Measurements from ENCODE around the gene SCGB3A1.
A peak's percentile ranks its signal among the peaks of the same experiment; 100 is the strongest.

The SCGB3A1 gene

DNA sequence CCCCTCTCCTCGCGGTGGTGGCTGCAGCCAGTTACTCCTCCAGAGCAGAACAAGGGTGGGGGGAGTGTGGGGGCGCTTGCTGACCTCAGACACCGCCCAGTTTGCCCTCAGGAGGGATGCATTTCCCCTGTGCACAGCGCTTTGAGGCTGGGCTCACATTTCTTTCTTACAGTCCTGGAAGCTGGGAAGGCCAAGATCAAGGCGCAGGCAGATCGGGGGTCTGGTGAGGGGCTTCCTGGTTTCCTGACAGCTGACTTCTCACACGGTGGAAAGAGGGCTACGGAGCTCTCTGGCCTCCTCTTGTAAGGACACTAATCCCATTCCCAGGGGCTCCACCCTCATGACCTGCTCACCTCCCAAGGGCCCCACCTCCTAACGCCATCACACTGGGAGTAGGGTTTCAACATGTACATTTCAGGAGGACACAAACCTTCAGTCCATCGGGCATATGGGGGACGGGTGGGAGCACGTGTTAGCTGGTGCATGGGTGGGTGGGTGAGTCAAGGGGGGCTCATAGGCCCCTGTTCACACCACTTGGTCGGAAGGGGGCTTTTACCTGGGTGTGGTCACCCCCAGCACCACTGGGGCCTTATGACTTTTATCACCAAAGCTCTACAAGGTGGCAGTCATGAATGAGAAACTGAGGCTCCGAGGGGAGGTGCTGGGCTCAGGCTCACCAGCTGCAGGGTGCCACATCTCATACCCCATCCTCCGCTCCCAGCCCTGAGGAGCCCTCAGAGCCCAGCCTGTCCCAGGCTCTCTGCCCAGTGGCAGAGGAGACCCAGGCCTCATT is 7.7 kb upstream of the SCGB3A1 start:
- no peak overlapping the region for H3K23ac ChIP-seq (ENCODE audit: low read depth, low read length, poor library complexity)
- no peak overlapping the region for H4K91ac ChIP-seq (ENCODE audit: low read depth, low read length, poor library complexity)
- H3K4me2 ChIP-seq (ENCODE audit: insufficient read depth, low read length, poor library complexity, severe bottlenecking), result no peak overlapping the region
- no peak overlapping the region for H3K4me3 ChIP-seq (ENCODE audit: low read length in 2 of 2)
- no peaks in the 10 kb centered on the region for H3K36me3 ChIP-seq (replicated peaks in 1 of 2; ENCODE audit: control insufficient read depth in 2 of 2, insufficient read depth in 2 of 2, low read length in 2 of 2)
- WGBS, 2 donors (ENCODE audit: extremely low coverage in 2 of 2, insufficient read length in 2 of 2, insufficient replicate concordance in 1 of 2), result no CpG with 5 or more reads among the region's 16 CpGs
- H3K4ac ChIP-seq (ENCODE audit: low read length), result no peak overlapping the region
- H2BK12ac ChIP-seq (ENCODE audit: low read length), result no peak overlapping the region
- no peak overlapping the region for H3K9ac ChIP-seq (ENCODE audit: low read depth, low read length, poor library complexity)
- no peak for DNase-seq (ENCODE audit: low spot score)
- H3K18ac ChIP-seq (ENCODE audit: low read length), result no peak overlapping the region
- H3K4me1 ChIP-seq (ENCODE audit: control insufficient read depth in 2 of 2, insufficient read depth in 1 of 2, low read depth in 1 of 2, low read length in 2 of 2), result peaks cover 2 to 5% of the 10 kb centered on the region in 2 donors
- no peak overlapping the region for H2BK120ac ChIP-seq (ENCODE audit: low read depth, low read length)
- no peak overlapping the region for H2AFZ ChIP-seq (ENCODE audit: low read length)
- H2AK5ac ChIP-seq (ENCODE audit: low read depth, low read length), result peak overlapping the region; percentile 23
- no peak overlapping the region for H2BK15ac ChIP-seq (ENCODE audit: low read length)
- H4K8ac ChIP-seq (ENCODE audit: low read depth, low read length), result no peak overlapping the region
- H3K27me3 ChIP-seq (ENCODE audit: control insufficient read depth in 3 of 3, insufficient read depth in 3 of 3, low read depth in 1 of 3, low read length in 3 of 3), result no peaks in the 10 kb centered on the region
- H2BK5ac ChIP-seq (ENCODE audit: low read length), result no peak overlapping the region
- no peaks in the 10 kb centered on the region for H3K9me3 ChIP-seq (replicated peaks in 1 of 2; ENCODE audit: control insufficient read depth in 2 of 2, insufficient read depth in 1 of 2, low read depth in 1 of 2, low read length in 2 of 2)
- no peak overlapping the region for H3K27ac ChIP-seq (replicated peaks; ENCODE audit: low read length)
- H3K79me1 ChIP-seq (ENCODE audit: low read depth, low read length), result peaks cover 2% of the 10 kb centered on the region
- no peak overlapping the region for H3K14ac ChIP-seq (ENCODE audit: low read length)

DNA sequence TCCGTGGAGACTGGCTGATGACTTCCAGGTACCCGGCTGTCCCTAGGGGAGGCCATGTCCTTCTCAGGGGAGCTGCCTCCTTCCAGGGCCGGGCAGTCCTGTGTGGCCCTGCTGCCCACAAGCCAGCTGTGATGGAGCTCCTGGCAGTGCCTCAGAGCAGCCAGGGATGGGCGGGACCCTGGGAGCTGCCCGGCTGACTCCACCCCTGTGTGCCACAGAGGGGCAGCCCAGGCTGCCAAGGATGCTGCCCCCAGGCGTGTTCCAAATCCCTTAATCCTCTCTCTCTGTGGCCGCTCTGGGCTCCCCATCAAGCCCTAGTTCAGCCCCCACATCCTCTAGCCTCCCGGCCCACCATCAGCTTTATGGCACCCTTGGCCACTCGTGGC is 7.0 kb upstream of the SCGB3A1 start:
- no peak overlapping the region for H3K9ac ChIP-seq (ENCODE audit: low read depth, low read length, poor library complexity)
- H3K14ac ChIP-seq (ENCODE audit: low read length), result no peak overlapping the region
- H2BK120ac ChIP-seq (ENCODE audit: low read depth, low read length), result no peak overlapping the region
- no peak overlapping the region for H3K4me3 ChIP-seq (ENCODE audit: low read length in 2 of 2)
- no peak overlapping the region for H2BK15ac ChIP-seq (ENCODE audit: low read length)
- no peak overlapping the region for H4K91ac ChIP-seq (ENCODE audit: low read depth, low read length, poor library complexity)
- no peak overlapping the region for H3K18ac ChIP-seq (ENCODE audit: low read length)
- WGBS, 2 donors (ENCODE audit: extremely low coverage in 2 of 2, insufficient read length in 2 of 2, insufficient replicate concordance in 1 of 2), result no CpG with 5 or more reads among the region's 9 CpGs
- no peak overlapping the region for H3K4me2 ChIP-seq (ENCODE audit: insufficient read depth, low read length, poor library complexity, severe bottlenecking)
- H3K79me1 ChIP-seq (ENCODE audit: low read depth, low read length), result peaks cover 2% of the 10 kb centered on the region
- H3K9me3 ChIP-seq (replicated peaks in 1 of 2; ENCODE audit: control insufficient read depth in 2 of 2, insufficient read depth in 1 of 2, low read depth in 1 of 2, low read length in 2 of 2), result no peaks in the 10 kb centered on the region
- H2AFZ ChIP-seq (ENCODE audit: low read length), result no peak overlapping the region
- peaks cover 2 to 5% of the 10 kb centered on the region in 2 donors for H3K4me1 ChIP-seq (ENCODE audit: control insufficient read depth in 2 of 2, insufficient read depth in 1 of 2, low read depth in 1 of 2, low read length in 2 of 2)
- no peaks in the 10 kb centered on the region for H3K36me3 ChIP-seq (replicated peaks in 1 of 2; ENCODE audit: control insufficient read depth in 2 of 2, insufficient read depth in 2 of 2, low read length in 2 of 2)
- no peak overlapping the region for H3K23ac ChIP-seq (ENCODE audit: low read depth, low read length, poor library complexity)
- no peak overlapping the region for H4K8ac ChIP-seq (ENCODE audit: low read depth, low read length)
- H3K4ac ChIP-seq (ENCODE audit: low read length), result no peak overlapping the region
- no peak overlapping the region for H2BK12ac ChIP-seq (ENCODE audit: low read length)
- no peak overlapping the region for H3K27ac ChIP-seq (replicated peaks; ENCODE audit: low read length)
- peaks cover 0 to 4% (median 2%) of the 10 kb centered on the region in 3 experiments for H3K27me3 ChIP-seq (ENCODE audit: control insufficient read depth in 3 of 3, insufficient read depth in 3 of 3, low read depth in 1 of 3, low read length in 3 of 3)
- peak overlapping the region; percentile 23 for H2AK5ac ChIP-seq (ENCODE audit: low read depth, low read length)
- DNase-seq (ENCODE audit: low spot score), result no peak
- no peak overlapping the region for H2BK5ac ChIP-seq (ENCODE audit: low read length)

DNA sequence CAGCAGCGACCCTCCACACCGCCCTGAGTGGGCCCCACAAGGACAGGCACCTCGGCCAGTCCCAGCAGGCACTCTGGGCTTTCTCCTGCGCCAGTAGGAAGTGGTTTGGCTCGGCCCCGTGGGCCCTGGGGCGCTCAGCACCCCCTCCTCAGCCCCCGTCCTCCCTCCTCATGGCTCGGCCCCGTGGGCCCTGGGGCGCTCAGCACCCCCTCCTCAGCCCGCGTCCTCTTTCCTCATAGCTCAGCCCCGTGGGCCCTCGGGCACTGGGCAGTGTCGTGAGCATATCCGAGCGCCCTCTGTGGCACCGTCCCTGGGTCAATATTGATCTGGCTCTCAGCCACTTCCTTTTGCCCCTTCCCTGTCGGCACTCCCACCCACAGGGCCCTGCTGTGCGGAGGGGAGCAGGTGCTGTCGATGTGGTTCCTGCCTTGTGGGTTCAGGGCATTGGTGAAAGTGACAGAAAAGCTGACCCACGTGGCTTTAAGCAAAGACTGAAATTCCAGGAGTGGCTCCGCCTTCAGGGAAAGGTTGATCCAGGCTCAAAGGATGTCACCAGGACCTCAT is 5.5 kb upstream of the SCGB3A1 start:
- Histone ChIP-seq H2BK120ac (ENCODE audit: low read depth, low read length) (no peak overlapping the region), H3K27ac (replicated peaks; ENCODE audit: low read length) (no peak overlapping the region), H3K36me3 (replicated peaks in 1 of 2; ENCODE audit: control insufficient read depth in 2 of 2, insufficient read depth in 2 of 2, low read length in 2 of 2) (no peaks in the 10 kb centered on the region), H2BK5ac (ENCODE audit: low read length) (no peak overlapping the region), H2BK15ac (ENCODE audit: low read length) (no peak overlapping the region), H3K18ac (ENCODE audit: low read length) (no peak overlapping the region), H3K4ac (ENCODE audit: low read length) (no peak overlapping the region), H2AFZ (ENCODE audit: low read length) (peak overlapping the region; percentile 66), H2BK12ac (ENCODE audit: low read length) (no peak overlapping the region), H3K79me1 (ENCODE audit: low read depth, low read length) (peaks cover 2% of the 10 kb centered on the region), H3K9me3 (replicated peaks in 1 of 2; ENCODE audit: control insufficient read depth in 2 of 2, insufficient read depth in 1 of 2, low read depth in 1 of 2, low read length in 2 of 2) (no peaks in the 10 kb centered on the region), H3K27me3 (ENCODE audit: control insufficient read depth in 3 of 3, insufficient read depth in 3 of 3, low read depth in 1 of 3, low read length in 3 of 3) (peaks cover 0 to 18% (median 8%) of the 10 kb centered on the region in 3 experiments), H3K4me3 (ENCODE audit: low read length in 2 of 2) (no peak overlapping the region), H3K4me2 (ENCODE audit: insufficient read depth, low read length, poor library complexity, severe bottlenecking) (no peak overlapping the region), H3K23ac (ENCODE audit: low read depth, low read length, poor library complexity) (peak overlapping the region; percentile 37), H3K4me1 (ENCODE audit: control insufficient read depth in 2 of 2, insufficient read depth in 1 of 2, low read depth in 1 of 2, low read length in 2 of 2) (peaks cover 0 to 5% of the 10 kb centered on the region in 2 donors), H4K8ac (ENCODE audit: low read depth, low read length) (no peak overlapping the region), H2AK5ac (ENCODE audit: low read depth, low read length) (no peak overlapping the region), H3K9ac (ENCODE audit: low read depth, low read length, poor library complexity) (no peak overlapping the region), H3K14ac (ENCODE audit: low read length) (no peak overlapping the region), H4K91ac (ENCODE audit: low read depth, low read length, poor library complexity) (no peak overlapping the region)
- no peak for DNase-seq (ENCODE audit: low spot score)
- no CpG with 5 or more reads among the region's 24 CpGs for WGBS, 2 donors (ENCODE audit: extremely low coverage in 2 of 2, insufficient read length in 2 of 2, insufficient replicate concordance in 1 of 2)

- Histone ChIP-seq H4K8ac (ENCODE audit: low read depth, low read length) (no peak overlapping the region), H3K27me3 (ENCODE audit: control insufficient read depth in 3 of 3, insufficient read depth in 3 of 3, low read depth in 1 of 3, low read length in 3 of 3) (peaks cover 0 to 24% (median 14%) of the 10 kb centered on the region in 3 experiments), H4K91ac (ENCODE audit: low read depth, low read length, poor library complexity) (no peak overlapping the region), H3K4me1 (ENCODE audit: control insufficient read depth in 2 of 2, insufficient read depth in 1 of 2, low read depth in 1 of 2, low read length in 2 of 2) (peaks cover 0 to 5% of the 10 kb centered on the region in 2 donors), H3K36me3 (replicated peaks in 1 of 2; ENCODE audit: control insufficient read depth in 2 of 2, insufficient read depth in 2 of 2, low read length in 2 of 2) (no peaks in the 10 kb centered on the region), H3K4ac (ENCODE audit: low read length) (no peak overlapping the region), H2BK15ac (ENCODE audit: low read length) (peak overlapping the region; percentile 37), H3K9ac (ENCODE audit: low read depth, low read length, poor library complexity) (no peak overlapping the region), H3K23ac (ENCODE audit: low read depth, low read length, poor library complexity) (no peak overlapping the region), H3K79me1 (ENCODE audit: low read depth, low read length) (peaks cover 2% of the 10 kb centered on the region), H3K18ac (ENCODE audit: low read length) (no peak overlapping the region), H3K9me3 (replicated peaks in 1 of 2; ENCODE audit: control insufficient read depth in 2 of 2, insufficient read depth in 1 of 2, low read depth in 1 of 2, low read length in 2 of 2) (no peaks in the 10 kb centered on the region), H2AFZ (ENCODE audit: low read length) (peak overlapping the region; percentile 66), H2BK120ac (ENCODE audit: low read depth, low read length) (no peak overlapping the region), H2BK12ac (ENCODE audit: low read length) (no peak overlapping the region), H3K27ac (replicated peaks; ENCODE audit: low read length) (no peak overlapping the region), H3K4me3 (ENCODE audit: low read length in 2 of 2) (no peak overlapping the region), H2BK5ac (ENCODE audit: low read length) (no peak overlapping the region), H3K14ac (ENCODE audit: low read length) (no peak overlapping the region), H3K4me2 (ENCODE audit: insufficient read depth, low read length, poor library complexity, severe bottlenecking) (no peak overlapping the region), H2AK5ac (ENCODE audit: low read depth, low read length) (peak overlapping the region; percentile 1)
- no CpG with 5 or more reads among the region's 12 CpGs for WGBS, 2 donors (ENCODE audit: extremely low coverage in 2 of 2, insufficient read length in 2 of 2, insufficient replicate concordance in 1 of 2)
- DNase-seq (ENCODE audit: low spot score), result no peak
These were observed 4.9 kb upstream of the SCGB3A1 start for GRCh38 chr5:180596115-180596667.
